Activated CD4-positive, alpha-beta T cell treated with anti-CD3 and anti-CD28 coated beads for 24 hours (primary cell): ENCODE results near the gene DOCK9.
"Not testable (repeated sequence)": the region's sequence is repeated elsewhere in the genome, so short reads cannot be mapped to it uniquely, and the experiment has no call there.

Experiments used
- DNase-seq, 2 donors: peaks; one replicate each; pipeline ENCODE4 v3.0.0-alpha.2; 2020; ENCODE audit warnings: low read depth in 2 of 2

Gene DOCK9

GRCh38 chr13:98824376-98825160, 153.3 kb downstream of the DOCK9 start:
- no peak for DNase-seq

GRCh38 chr13:98823442-98823841, 154.4 kb downstream of the DOCK9 start:
- no peak for DNase-seq

- DNase-seq = no peak
Observed at GRCh38 chr13:98822225-98822606, 155.6 kb downstream of the DOCK9 start.

GRCh38 chr13:98821372-98822224, 156.3 kb downstream of the DOCK9 start:
- no peak for DNase-seq

GRCh38 chr13:98820744-98821371, 157.0 kb downstream of the DOCK9 start:
- no peak for DNase-seq

- no peak for DNase-seq
Observed at GRCh38 chr13:98820300-98820699, 157.6 kb downstream of the DOCK9 start.

GRCh38 chr13:98819382-98820010, 158.4 kb downstream of the DOCK9 start:
- DNase-seq = no peak

- DNase-seq = no peak
Observed at GRCh38 chr13:98816406-98816805, 161.5 kb downstream of the DOCK9 start.

GRCh38 chr13:98813993-98814392, 163.9 kb downstream of the DOCK9 start:
- DNase-seq = no peak

GRCh38 chr13:98812186-98812790, 165.6 kb downstream of the DOCK9 start:
- DNase-seq = not testable (repeated sequence)

- no peak for DNase-seq
Observed at GRCh38 chr13:98810746-98811145, 167.1 kb downstream of the DOCK9 start.

GRCh38 chr13:98809345-98809777, 168.5 kb downstream of the DOCK9 start:
- no peak for DNase-seq

GRCh38 chr13:98807774-98808173, 170.1 kb downstream of the DOCK9 start:
- DNase-seq = no peak

- DNase-seq = no peak
Observed at GRCh38 chr13:98804336-98804855, 173.5 kb downstream of the DOCK9 start.

GRCh38 chr13:98803921-98804320, 173.9 kb downstream of the DOCK9 start:
- no peak for DNase-seq

- no peak for DNase-seq
Observed at GRCh38 chr13:98803111-98803561, 174.7 kb downstream of the DOCK9 start.

- no peak for DNase-seq
Observed at GRCh38 chr13:98802559-98802958, 175.3 kb downstream of the DOCK9 start.

- DNase-seq = no peak
Observed at GRCh38 chr13:98801626-98802418, 176.0 kb downstream of the DOCK9 start.

GRCh38 chr13:98800078-98800477, 177.8 kb downstream of the DOCK9 start:
- DNase-seq = no peak
